ENCODE results near the gene PCSK2.

DNA sequence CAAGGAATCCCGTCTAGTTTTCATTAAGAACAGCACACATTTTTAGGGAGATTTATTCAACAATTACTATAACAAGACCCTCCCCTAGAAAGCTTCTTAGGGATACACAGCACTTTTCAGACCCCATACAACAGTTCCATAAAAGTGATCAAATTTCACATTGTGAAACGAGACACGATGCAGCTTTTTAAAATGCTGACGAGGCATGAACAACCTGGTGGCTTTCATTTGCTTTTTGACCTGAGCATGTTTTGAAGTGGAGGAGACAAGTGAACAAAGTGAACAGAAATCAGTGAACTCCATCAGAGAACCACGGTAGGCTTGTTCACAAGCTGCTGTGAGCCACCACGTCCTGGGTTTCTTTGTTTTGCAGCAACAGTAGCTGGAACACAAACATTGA, 112.2 kb downstream of the PCSK2 start:
- TF ChIP-seq, protein P1, sequence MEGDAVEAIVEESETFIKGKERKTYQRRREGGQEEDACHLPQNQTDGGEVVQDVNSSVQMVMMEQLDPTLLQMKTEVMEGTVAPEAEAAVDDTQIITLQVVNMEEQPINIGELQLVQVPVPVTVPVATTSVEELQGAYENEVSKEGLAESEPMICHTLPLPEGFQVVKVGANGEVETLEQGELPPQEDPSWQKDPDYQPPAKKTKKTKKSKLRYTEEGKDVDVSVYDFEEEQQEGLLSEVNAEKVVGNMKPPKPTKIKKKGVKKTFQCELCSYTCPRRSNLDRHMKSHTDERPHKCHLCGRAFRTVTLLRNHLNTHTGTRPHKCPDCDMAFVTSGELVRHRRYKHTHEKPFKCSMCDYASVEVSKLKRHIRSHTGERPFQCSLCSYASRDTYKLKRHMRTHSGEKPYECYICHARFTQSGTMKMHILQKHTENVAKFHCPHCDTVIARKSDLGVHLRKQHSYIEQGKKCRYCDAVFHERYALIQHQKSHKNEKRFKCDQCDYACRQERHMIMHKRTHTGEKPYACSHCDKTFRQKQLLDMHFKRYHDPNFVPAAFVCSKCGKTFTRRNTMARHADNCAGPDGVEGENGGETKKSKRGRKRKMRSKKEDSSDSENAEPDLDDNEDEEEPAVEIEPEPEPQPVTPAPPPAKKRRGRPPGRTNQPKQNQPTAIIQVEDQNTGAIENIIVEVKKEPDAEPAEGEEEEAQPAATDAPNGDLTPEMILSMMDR (IDR thresholded peaks at IDR 0.05; ENCODE audit: low read length), result no peak
- TF ChIP-seq EZH2phosphoT487 (IDR thresholded peaks at IDR 0.05; ENCODE audit: low read length), result no peak
